HL-60 (cell line): ENCODE data around the gene PLCD1.

ENCODE experiments used
- GABPA ChIP-seq: IDR thresholded peaks from 2 replicates; pipeline ENCODE4 v1.6.1; 2012; ENCODE audit warnings: low read depth
- POLR2AphosphoS5 ChIP-seq: IDR thresholded peaks from 2 replicates; pipeline ENCODE4 v1.6.1; 2012; ENCODE audit warnings: low read depth
- REST ChIP-seq: IDR thresholded peaks from 2 replicates; pipeline ENCODE4 v1.6.1; 2012; ENCODE audit warnings: low read depth; ENCODE audit not compliant: insufficient replicate concordance
- SPI1 ChIP-seq: IDR thresholded peaks from 2 replicates; pipeline ENCODE4 v1.6.1; 2012; ENCODE audit warnings: low read depth, mild to moderate bottlenecking, borderline replicate concordance
- TF ChIP-seq, protein P1 (sequence below): IDR thresholded peaks from one replicate; pipeline ENCODE4 v1.5.1; 2011; ENCODE audit warnings: low read length, control low read depth, inconsistent platforms; ENCODE audit not compliant: insufficient read depth

DNA sequence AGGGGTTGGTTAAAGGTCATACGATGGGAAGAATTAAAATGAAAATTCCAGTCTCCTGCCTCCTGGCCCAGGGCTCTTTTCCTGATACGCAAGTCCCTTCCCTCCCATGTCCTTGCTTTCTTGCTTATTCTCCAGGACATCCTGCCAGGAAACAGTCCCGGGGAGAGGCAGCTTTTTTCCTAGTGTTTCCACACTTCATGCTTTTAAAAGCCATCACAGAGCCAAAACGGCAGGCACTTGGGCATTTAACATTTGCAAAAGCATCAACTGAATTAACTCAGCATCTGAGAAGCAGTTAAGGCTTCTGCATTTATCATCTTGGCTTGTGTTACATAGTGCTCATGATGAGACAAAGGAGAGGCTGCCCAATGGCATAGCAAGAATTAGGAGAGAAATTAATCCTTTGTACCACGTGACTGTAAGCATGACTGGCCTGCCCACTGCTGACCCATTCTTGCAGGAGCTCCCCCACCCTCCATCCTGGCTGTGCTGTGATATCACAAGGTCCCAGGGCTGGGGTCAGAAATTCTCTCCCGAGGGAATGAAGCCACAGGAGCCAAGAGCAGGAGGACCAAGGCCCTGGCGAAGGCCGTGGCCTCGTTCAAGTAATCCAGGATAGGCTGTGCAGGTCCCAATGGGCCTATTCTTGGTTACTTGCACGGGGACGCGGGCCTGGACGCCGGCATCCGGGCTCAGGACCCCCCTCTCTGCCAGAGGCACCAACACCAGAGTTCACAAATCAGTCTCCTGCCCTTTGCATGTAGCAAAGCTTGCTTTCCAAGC is 60.4 kb downstream of the PLCD1 start:
- TF ChIP-seq POLR2AphosphoS5 (no peak), GABPA (no peak), REST (no peak), SPI1 (no peak)
- TF ChIP-seq, protein P1, sequence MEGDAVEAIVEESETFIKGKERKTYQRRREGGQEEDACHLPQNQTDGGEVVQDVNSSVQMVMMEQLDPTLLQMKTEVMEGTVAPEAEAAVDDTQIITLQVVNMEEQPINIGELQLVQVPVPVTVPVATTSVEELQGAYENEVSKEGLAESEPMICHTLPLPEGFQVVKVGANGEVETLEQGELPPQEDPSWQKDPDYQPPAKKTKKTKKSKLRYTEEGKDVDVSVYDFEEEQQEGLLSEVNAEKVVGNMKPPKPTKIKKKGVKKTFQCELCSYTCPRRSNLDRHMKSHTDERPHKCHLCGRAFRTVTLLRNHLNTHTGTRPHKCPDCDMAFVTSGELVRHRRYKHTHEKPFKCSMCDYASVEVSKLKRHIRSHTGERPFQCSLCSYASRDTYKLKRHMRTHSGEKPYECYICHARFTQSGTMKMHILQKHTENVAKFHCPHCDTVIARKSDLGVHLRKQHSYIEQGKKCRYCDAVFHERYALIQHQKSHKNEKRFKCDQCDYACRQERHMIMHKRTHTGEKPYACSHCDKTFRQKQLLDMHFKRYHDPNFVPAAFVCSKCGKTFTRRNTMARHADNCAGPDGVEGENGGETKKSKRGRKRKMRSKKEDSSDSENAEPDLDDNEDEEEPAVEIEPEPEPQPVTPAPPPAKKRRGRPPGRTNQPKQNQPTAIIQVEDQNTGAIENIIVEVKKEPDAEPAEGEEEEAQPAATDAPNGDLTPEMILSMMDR, result no peak
